Effector CD8-positive, alpha-beta T cell (primary cell): ENCODE data around the gene RAX.

ENCODE experiments used
- DNase-seq: peaks from one replicate; lab custom pipeline; 2025; lab: John Stamatoyannopoulos, UW
- total RNA-seq, 4 experiments: gene quantifications; one replicate each; lab custom pipeline; 2026; lab: John Stamatoyannopoulos, UW

RAX gene
- total RNA-seq, result 0 to 0.24 (median 0) reads per million in 4 experiments

DNA sequence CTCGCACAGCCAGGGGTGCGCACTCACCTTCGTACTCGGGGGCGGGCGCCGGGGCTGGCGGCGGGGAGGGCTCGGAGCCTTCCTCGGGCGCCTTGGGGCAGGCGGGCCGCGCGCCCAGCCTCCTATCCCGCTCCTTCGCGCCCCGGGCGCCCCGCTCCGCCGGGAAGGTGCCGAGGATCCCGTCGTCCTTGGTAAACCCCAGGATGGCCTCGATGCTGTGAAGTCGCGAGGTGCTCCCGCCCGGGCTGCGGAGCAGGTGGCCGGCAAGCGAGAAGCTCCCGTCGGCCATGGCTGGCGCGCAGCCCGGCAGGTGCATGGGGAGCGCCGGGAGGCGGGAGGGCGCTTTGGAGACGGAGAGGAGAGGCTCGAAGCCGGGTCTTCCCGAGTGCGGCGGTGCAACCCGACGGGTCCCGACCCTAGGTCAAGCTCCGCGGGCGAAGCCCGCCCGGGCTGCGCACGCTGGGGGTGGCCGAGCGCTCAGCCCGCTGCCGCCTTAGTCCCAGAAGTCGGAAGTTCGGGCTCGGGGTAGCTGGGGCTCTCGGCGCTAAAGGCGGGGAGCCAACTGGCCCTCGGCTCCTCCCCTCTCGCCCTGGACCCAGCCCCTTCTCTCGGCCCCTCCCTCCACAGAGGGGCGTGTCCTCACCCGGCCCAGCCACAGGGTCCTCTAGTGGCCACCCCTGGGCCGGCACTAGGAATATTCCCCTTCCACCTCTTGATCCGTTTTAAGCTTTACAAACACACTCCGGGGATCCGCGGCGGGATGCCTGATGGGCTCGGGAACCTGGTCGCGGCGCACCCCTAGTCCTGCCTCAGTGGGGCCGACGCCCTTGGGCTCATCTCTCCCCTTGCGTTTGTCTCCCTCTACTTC, at the start of gene RAX:
Gene RAX, minus strand, starts transcription at position 564 of the 868 bp plus-strand sequence. Its CDS starts 248 bp downstream, at position 316.
- no peak for DNase-seq

DNA sequence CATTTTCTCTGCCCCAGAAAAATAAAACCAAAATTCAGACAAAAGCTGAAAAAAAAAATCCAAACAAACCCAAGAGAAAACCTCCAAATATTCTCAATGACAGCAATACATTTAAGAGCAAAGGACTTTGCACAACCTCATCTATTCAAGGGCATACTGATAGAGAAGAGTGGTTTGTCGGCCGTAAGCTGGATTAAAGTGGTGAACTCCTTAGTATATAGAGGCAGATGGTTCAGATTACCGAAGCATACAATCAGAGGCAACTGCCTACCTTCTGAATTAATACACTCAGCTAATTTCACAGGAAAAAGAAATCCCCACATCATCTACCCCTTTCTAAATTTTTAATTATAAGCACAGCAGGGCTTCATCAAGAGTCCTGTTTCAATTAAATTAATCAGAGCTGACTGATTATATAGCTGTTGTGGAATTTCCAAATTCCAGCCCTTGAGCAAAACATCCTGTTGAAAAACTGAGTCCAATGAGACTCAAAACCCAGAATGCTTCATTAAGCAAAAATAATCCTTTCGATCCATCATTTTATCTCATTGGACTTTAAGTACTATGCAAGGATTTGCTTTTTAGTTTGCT, 45.3 kb upstream of the RAX start, which contains the start of gene CPLX4:
Gene CPLX4, minus strand, starts transcription at position 190 of the 591 bp plus-strand sequence. Its CDS starts 187 bp downstream, at position 3.
- DNase-seq, result no peak

DNA sequence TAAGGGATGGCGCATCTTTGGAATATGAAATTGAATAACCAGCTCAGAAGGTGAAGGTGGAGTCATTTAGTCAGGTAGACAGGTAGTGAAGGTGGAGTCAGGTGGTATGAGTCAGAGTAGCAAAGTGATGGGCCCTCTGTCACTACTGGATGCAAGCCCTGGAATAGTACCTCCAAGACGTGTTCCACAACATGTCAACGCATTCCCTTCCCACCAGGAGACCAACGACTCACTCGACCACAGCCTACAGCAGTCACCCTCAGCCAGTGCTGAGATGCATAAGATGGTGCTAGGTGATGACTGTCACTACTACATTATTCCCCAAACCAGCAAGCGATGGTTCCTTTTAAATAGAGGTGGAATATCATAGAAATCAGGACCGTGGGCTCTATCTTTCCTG, 38.4 kb upstream of the RAX start:
- DNase-seq, result no peak

DNA sequence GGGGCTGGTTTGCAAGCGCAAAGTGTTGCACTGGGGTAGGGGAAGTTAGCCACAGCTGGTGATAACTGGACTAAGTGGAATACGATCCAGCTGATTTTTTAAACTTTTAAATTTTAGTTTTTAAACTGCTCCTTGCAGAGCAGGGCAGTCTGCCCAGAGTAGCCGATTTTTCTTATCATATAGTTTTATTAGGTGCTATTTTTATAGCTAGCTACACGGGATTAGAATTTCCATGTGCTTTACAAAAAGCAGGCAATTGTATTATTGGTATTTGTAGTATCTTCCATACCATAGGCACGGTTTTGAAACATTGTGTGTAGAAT, 35.6 kb upstream of the RAX start:
- no peak for DNase-seq

DNA sequence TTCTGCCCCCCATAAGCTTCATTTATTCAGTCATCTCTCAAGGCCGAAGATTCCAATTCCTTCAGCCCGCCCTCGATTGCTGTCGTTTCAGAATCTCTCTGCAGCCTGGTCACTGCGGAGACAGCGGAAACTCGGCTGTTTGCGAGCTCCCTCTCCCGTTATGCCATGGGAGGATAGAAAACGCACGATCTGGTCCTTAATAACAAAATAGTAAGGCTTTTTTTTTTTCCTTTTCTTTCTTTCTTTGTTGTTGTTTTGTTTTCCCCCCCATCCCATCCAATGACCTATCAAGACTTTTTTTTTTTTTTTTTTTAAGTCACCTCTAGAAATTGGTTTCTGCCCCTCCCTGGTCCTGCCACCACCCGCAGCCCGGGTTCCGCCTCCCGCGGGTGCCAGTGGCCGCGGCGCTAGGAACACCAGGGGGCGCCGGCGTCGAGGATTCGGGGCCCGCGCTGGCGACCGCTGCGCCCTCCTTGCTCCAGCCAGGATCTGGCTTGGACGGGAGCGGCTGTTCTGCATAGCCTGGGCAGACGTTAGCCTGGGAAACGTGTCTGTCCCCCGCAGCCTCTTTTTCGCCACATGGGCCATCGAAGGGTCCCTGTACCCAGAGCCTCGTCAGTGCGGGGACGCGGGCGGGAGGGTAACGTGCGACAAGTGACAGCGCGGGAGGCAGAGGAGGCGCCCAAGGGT, 35.1 kb upstream of the RAX start:
- DNase-seq, result peak; percentile 34

DNA sequence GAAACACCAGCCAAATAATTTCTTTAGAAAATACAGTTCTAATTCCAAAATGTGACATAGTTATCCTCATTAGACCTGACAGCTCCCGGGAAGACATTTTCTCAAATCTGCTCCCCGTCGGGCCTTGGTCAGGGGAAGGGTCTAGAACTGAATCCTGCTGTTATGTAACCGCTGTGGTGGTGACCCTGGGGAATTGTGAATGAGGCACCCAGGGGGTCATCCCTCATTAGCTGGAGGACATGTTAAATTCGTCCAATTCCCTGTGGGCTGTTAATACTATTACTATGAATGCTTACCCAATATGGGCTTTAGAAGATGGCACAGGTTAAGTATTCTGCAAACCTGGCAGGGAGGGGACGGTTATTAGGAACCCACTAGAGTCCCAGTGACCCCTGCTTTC, 33.4 kb upstream of the RAX start:
- no peak for DNase-seq

DNA sequence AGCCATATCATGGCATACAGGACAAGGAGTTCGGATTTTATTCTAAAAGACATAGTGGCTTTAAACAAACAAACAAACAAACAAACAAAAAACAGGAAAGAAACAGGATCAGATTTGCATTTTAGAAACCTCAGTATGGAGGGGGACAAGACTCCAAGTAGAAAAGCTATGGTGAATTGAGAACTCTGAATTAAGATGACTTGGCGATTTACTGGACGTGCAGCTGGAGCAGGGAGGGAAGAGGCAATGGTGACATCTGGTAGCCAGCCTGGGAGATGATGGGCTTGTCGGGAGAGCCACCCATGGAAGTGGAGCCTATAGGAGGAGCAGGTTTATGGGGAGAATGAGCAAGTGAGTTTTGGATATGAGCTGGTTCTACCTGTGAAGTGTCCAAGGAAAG, 32.0 kb upstream of the RAX start:
- no peak for DNase-seq

DNA sequence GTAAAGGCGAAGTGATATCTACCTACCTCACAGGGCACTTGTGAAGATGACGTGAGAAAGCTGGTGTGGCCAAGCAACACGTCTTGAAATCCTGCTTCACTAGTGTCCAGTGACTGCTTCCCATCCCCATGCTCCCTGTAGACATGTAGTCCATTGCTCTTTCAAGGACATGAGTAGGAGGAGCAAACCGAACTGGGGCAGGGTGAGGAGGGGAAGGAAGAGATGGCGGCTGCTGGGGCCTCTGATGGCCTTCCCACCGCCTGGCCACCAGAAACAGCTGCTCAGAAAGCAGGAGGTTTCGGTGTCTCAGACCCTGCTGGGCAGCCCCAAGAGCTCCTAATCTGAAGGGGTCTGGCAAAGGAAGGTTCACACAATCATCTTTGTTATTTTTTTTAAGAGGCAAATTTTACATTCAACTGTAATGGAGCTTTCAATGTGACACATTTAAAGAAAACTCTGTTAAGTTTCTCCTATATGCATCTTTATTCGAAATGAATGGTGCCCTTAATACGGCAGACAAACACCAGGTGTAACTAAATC, 30.5 kb upstream of the RAX start:
- no peak for DNase-seq

DNA sequence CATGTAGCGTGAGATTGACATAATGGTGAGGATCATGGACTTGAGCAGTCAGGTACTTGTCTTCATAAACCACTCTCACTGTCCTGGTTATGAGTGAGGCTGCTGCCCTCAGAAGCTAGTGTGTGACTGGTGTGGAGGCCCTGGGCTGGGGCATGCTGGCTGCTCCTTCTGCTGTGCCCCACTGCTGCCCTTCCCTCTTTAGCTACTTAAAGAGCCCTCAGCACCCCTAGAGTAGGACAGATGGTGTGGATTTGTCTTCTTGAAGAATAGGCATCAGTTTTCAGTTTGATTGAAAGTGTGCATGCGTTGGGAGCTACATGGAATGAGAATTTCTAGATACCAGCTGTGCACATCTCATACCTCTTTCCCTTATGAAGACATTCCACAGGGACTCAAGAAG, 29.8 kb upstream of the RAX start:
- DNase-seq, result no peak

DNA sequence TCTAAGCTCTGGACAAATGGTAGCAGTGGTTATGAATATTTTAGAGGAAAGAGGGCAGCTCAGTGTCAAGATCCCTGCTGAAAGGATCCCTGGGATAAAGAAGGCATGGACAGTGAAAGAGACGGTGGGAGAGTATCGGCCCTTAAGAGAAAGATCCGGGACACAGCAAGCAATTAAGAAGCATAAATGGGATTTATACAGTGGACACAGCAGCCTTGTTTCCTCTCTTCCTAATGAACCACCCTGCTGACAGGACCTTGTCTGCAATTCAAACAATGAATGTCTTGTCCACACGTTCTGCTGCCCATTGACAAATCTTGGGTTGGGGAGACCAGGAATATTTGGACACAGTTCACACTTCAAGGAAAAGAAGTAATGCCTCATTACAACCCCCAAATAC, 28.7 kb upstream of the RAX start:
- no peak for DNase-seq

DNA sequence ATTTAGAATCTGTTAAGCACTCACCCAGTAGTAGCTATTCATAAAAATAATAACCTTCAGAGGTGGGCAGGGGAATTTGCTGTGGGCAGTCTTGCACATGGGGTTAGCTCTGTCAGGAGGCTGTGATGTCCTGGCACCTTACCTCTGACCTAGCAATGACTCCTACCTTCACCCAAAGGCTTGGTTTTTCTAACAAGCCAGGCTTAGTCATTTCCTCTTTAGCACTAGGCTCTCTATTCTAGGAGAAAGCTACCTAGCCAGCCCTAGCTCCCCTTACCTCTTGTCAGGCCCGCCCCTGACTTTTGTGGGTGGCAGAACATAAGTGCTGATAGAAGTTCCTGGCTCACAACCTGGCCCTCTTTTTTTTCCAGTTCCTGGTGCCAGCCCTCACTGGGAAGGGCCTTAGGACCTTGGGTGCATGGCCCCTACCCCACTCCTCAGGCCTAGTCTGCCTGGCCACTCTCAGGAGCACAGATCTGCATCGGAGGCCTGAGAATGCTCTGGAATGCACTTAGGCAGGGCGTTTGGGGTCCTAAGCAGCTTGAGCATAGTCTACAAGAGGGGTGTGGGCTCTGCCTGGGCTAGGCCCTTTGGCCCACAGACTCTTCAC, 27.5 kb upstream of the RAX start:
- DNase-seq, result no peak

DNA sequence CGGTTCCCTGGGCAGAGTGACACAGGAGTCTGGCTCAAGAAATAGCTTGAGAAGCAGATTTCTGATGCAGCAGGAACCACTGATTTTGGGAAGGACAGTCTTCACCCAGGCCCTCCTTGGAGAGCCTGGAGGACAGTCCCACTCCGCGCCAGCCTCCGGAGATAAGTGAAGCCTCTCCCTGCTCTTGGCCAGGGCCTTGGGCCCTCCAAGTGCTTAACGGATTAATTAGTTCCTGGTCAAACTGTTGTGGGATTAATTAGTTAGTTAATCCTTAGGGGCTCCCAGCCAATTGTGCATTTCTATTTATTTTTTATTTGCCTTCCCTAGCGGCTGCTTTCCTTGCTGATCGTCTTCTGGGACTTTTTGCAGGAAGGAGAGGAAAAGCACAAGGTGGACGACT, 25.6 kb upstream of the RAX start:
- no peak for DNase-seq

DNA sequence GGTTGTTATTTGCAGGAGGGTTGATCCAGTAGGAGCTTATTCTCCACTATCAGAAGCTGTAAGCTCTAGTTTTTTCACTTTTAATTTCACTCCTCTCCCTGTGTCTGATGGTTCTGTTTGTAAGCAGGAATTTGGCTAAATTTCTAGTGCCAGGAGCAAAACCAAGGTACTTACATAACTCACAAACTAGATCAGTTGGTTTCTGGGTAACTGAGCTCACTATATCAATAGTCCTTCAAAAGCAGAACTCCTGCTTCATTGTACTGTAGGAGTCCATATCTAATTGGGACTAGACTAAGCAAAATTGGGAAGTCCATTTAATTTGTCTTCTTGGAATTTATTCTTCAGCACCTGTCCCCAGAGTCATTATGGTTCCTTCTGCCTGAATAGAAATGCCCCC, 20.1 kb upstream of the RAX start:
- no peak for DNase-seq

DNA sequence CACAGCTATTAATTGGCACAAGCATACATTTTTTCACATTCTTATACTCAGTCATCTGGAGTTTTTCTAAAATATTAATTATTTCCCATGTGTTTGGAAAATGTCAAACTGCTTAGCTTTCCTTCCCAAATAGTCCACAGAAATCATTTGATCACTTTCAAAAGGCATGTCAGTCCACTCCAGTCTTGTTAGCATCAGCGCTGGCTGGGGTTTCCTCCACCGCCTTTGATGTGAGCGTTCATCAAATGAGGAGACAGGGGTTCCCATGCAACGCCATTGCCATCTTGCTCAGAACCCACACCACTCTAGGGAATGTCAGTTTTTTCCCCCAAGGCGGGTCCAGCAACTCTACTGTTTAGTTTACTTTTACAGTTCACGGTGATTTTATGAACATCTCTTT, 13.1 kb upstream of the RAX start:
- DNase-seq, result no peak

DNA sequence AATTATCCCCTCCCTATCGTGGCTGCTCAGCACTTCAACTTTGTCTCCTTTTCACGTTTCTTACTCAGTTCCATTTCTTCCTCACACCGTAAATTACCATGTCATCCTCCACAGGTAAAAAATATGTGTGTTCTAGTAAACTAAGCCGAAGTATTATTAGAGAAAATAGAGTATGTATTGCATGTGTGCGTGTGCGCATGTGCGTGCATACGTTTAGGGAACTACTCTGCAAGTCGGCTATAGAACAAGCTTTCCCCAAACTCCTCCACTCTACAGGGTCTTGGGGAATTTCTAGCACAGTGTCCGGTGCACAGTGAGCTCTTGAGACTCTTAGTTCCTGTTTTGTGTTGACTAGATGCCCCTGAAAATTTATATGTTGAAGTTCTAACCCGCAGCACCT, 9.1 kb upstream of the RAX start:
- no peak for DNase-seq

DNA sequence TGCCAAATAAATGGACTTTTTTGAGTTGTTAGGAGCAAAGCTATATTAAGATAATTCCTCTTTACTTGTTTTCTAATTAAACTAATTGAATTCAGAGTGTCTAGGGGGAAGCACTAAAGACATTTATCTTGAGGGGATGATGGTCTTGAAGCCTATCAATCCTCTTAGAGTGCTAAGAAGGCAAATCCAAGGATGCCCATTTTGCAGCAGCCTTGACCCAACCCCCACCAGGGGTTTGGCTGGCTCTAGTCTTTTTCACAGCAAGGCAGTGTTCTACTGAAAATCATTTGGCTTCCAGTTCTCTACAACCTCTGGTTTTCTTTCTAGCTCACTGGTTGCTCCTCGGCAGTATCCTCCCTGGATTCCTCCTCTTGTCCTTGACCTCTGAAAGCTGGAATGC, 6.5 kb upstream of the RAX start:
- no peak for DNase-seq

DNA sequence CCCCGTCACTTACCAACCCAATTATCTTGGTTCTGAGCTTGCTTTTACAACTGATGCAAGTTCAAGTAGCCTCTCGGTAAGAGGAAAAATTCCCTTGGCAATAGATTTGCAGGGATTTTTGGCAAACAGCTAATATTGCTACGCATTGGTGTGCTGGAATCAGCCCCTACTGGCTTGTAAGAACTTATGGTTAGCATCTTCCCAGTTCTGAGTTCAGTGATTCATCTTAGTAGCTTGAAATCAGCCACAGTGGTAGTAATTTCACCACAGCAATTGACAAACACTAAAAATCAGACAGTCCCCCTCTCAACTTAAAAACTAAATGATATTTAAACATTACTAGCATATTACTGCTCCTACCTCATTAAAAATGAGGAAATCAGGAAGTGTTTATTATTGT, 5.9 kb upstream of the RAX start:
- DNase-seq, result no peak

DNA sequence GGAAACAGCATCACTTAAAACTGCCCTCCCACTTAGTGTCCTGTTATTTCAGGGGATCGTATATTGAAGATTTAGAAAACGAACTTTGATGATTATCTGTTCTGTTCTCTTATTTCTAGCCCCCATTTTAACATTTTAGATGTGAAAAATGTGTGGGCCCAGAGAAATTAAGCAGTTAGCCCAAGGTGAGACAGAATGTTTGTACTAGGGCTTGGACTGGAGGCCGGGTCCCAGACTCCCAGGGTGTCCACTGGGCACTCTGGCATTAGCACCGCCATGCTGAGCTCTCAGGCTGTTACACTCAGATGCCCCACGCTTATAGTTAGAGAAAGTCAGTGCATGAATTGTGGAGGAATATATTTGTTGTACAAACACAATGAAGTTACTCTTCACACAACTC, 5.5 kb upstream of the RAX start:
- no peak for DNase-seq

DNA sequence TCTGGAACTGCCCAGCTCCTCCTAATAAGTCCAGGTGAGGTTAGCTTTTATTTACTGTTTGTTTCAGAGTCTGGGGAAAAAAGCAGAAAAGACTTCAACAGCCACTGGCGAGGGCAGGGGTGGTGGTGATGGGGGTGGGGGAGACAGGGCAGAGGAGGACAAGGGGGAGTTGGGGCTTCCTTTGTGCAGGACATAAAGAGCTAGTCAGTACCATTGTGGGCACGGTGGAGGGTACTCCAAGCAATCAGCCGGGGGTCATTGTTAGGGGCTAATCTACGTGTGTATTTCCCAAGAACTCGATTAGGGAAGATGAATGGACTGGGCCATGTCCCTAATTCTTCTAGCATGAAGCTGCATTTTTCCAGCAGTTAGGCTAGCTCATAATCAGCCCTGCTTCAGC, 2.8 kb upstream of the RAX start:
- no peak for DNase-seq

DNA sequence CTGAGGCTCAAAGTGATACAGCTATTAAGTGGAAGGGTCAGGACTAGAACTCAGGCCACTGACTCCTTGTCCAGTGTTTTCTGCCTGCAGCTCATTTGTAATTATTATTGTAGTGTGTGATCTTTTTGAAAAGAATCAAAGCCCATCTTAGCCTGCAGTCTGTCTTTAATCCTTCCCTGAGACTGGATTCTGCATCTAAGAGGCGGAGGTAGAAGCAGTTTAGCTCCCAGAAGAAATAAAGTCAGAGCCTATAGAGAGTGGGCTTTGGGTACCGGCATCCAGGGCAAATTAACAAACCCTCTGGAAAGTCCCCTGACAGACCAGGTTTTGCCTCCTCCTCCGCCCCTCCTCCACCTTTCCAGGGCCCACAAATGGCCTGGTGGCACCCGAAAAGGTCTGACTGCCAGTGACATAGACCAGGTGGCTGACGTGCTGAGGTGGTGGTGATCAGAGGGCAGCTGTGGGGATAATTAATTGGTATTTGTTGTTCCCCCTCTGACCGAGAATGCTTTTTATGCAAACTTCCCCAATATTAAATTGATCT, 2.2 kb upstream of the RAX start:
- no peak for DNase-seq

DNA sequence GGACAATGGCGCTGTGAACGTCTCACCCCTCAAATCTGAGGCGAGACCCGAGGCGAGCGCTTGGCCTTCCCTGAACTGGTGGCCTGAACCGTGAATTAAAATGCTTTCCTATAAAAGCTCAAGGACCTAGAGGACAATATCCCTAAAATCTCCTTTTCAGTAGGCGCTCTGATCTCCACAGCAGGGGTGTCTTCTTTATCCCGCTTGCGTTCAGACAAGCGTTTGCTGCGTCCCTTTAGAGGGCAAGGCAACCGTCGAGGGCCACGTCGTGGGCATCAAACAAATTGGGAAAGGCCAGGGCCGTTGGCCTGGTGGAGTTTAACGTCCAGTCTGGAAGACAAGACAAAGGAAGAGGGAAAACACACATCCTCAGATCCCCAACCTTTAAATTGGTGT, 1.3 kb upstream of the RAX start:
- no peak for DNase-seq
